K562 (cell line): ENCODE measurements around the gene JUNB. TPM values are rescaled to one million over a fixed set of nuclear protein-coding genes. Genes with fewer than 3 reads are reported as not detected.

ENCODE experiments used
- BRD4 ChIP-seq: fragments of 200-600 bp; sonication (generic); IDR thresholded peaks from 2 replicates; pipeline ENCODE4 v1.6.1; 2017; ENCODE audit warnings: inconsistent platforms
- CBX8 ChIP-seq: fragments of 200-600 bp; sonication (generic); IDR thresholded peaks from 2 replicates; pipeline ENCODE4 v1.6.1; 2012; ENCODE audit warnings: borderline replicate concordance, mixed run types, low read depth, mild to moderate bottlenecking, moderate library complexity, mixed read lengths, low read length, control low read depth, inconsistent platforms; ENCODE audit not compliant: poor library complexity, severe bottlenecking; ENCODE audit errors: extremely low read depth
- CC2D1A ChIP-seq: fragments of 450-650 bp; IDR thresholded peaks from 2 replicates; pipeline ENCODE4 v1.6.1; 2017; ENCODE audit warnings: mild to moderate bottlenecking
- HBP1 ChIP-seq: fragments of 450-650 bp; formaldehyde crosslinking; IDR thresholded peaks from 2 replicates; pipeline ENCODE4 v1.4.0; 2022; ENCODE audit warnings: missing genetic modification characterization
- HDAC1 ChIP-seq, 2 experiments: fragments of 450-650 bp; IDR thresholded peaks; 2 replicates each; pipeline ENCODE4 v1.6.1; 2016 to 2017; ENCODE audit warnings: inconsistent platforms in 1 of 2, mild to moderate bottlenecking in 1 of 2, moderate library complexity in 1 of 2
- HLTF ChIP-seq: fragments of 450-650 bp; IDR thresholded peaks from 2 replicates; pipeline ENCODE4 v1.6.1; 2016
- IRF1 ChIP-seq: sonication (generic); formaldehyde crosslinking; IDR thresholded peaks from 2 replicates; pipeline ENCODE4 v1.8.0; 2022; ENCODE audit warnings: missing genetic modification reagents, mild to moderate bottlenecking, borderline replicate concordance
- IRF9 ChIP-seq: fragments of 450-650 bp; IDR thresholded peaks from 2 replicates; pipeline ENCODE4 v1.6.1; 2016; ENCODE audit warnings: missing biosample characterization, missing genetic modification characterization
- JUN ChIP-seq, 2 experiments: sonication (generic) in 1 of 2; formaldehyde crosslinking in 1 of 2; IDR thresholded peaks; 2 replicates each; pipeline versions ENCODE4 v1.6.1 to v1.8.0; 2012 to 2022; ENCODE audit warnings: borderline replicate concordance in 2 of 2, mild to moderate bottlenecking in 2 of 2, improper control_type of control experiment in 1 of 2, low read depth in 1 of 2, low read length in 1 of 2, missing genetic modification reagents in 1 of 2
- NKRF ChIP-seq: fragments of 450-650 bp; IDR thresholded peaks from 2 replicates; pipeline ENCODE4 v1.6.1; 2016; ENCODE audit warnings: borderline replicate concordance
- PRPF4 ChIP-seq: fragments of 200-400 bp; formaldehyde crosslinking; IDR thresholded peaks from one replicate; pipeline ENCODE4 v1.6.1; 2017; ENCODE audit warnings: low read length, low read depth, mild to moderate bottlenecking; ENCODE audit not compliant: insufficient read depth, poor library complexity, severe bottlenecking
- TEAD1 ChIP-seq, 2 experiments: fragments of 450-650 bp in 1 of 2; sonication (generic) in 1 of 2; formaldehyde crosslinking; IDR thresholded peaks; 2 replicates each; pipeline versions ENCODE4 v1.4.0 to v1.8.0; 2020 to 2022; ENCODE audit warnings: mild to moderate bottlenecking in 2 of 2, missing genetic modification reagents in 1 of 2
- TGIF2 ChIP-seq: sonication (generic); formaldehyde crosslinking; IDR thresholded peaks from 2 replicates; pipeline ENCODE4 v1.8.1; 2022; ENCODE audit warnings: mild to moderate bottlenecking, missing genetic modification reagents, moderate library complexity
- ZBTB2 ChIP-seq: fragments of 450-650 bp; IDR thresholded peaks from 2 replicates; pipeline ENCODE4 v1.6.1; 2016; ENCODE audit warnings: antibody characterized with exemption
- ZBTB34 ChIP-seq: fragments of 250-450 bp; sonication (Bioruptor Pico); IDR thresholded peaks from 2 replicates; pipeline ENCODE4 v1.8.0; 2021; ENCODE audit warnings: mild to moderate bottlenecking, moderate library complexity
- ZNF408 ChIP-seq: fragments of 250-450 bp; sonication (Bioruptor Pico); IDR thresholded peaks from 2 replicates; pipeline ENCODE4 v1.4.0; 2020; ENCODE audit warnings: low read depth, mild to moderate bottlenecking, moderate library complexity
- polyA plus RNA-seq, 8 experiments: library from polyadenylated mRNA; depleted of rRNA in 4 of 8; stranded (reverse) in 5 of 8; unstranded in 3 of 8; fragments of >200 nt; fragmentation: Nextera tagmentation in 2 of 8; fragmentation: Illumina TruSeq in 1 of 8; extraction: Ambion mirVana in 2 of 8; extraction: Trizol in 1 of 8; gene quantifications; 2 replicates each; pipeline versions ENCODE4 v1.2.1 to v1.2.3, GENCODE V29; 2011 to 2014; ENCODE audit warnings: inconsistent platforms in 1 of 8, missing spikeins in 1 of 8
- total RNA-seq, 7 experiments: library from RNA; depleted of rRNA in 6 of 7; stranded (reverse); fragments of >200 nt in 6 of 7; fragmentation: Illumina TruSeq in 2 of 7; extraction: Trizol in 2 of 7; gene quantifications; 2 replicates each; pipeline versions ENCODE4 v1.2.1 to v1.2.3, GENCODE V29; 2011 to 2021; ENCODE audit warnings: low replicate concordance in 1 of 7

Gene JUNB
- total and polyA plus RNA-seq, 9 of the 15 experiments (the other 6 are each of a cell fraction or from before 2014, with no cell fraction given), result 0.23 to 88.1 (median 13.1) TPM

- TF ChIP-seq ZBTB2 (peak; percentile 82; the same call in 1 of the 2 replicates), NKRF (peak; percentile 78), ZBTB34 (CRISPR knock-in tag) (no peak), IRF9 (tag) (no peak), PRPF4 (no peak), BRD4 (no peak), IRF1 (CRISPR knock-in tag) (no peak), HDAC1 (IDR thresholded peaks at IDR 0.05) (peak in 1 of 2 experiments; percentile 83; a peak in 1 of 4 replicates), JUN (IDR thresholded peaks at IDR 0.05; ENCODE audit: borderline replicate concordance, low read depth, low read length) (no peak), JUN (CRISPR knock-in tag; IDR thresholded peaks at IDR 0.05; ENCODE audit: borderline replicate concordance) (0 out of 2 replicates have a peak, but pooled peaks have one; percentile 64), CC2D1A (no peak), CBX8 (no peak), TGIF2 (no peak), ZNF408 (CRISPR knock-in tag) (no peak), TEAD1 (CRISPR knock-in tag; IDR thresholded peaks at IDR 0.05) (no peak), HLTF (no peak), HBP1 (CRISPR knock-in tag) (no peak)
Observed at GRCh38 chr19:12790628-12791344, 500 bp upstream of the JUNB start (continued).
